ENCODE results near the gene NBPF15.
"Not testable (repeated sequence)": the region's sequence is repeated elsewhere in the genome, so short reads cannot be mapped to it uniquely, and the experiment has no call there.

NBPF15 gene, protein sequence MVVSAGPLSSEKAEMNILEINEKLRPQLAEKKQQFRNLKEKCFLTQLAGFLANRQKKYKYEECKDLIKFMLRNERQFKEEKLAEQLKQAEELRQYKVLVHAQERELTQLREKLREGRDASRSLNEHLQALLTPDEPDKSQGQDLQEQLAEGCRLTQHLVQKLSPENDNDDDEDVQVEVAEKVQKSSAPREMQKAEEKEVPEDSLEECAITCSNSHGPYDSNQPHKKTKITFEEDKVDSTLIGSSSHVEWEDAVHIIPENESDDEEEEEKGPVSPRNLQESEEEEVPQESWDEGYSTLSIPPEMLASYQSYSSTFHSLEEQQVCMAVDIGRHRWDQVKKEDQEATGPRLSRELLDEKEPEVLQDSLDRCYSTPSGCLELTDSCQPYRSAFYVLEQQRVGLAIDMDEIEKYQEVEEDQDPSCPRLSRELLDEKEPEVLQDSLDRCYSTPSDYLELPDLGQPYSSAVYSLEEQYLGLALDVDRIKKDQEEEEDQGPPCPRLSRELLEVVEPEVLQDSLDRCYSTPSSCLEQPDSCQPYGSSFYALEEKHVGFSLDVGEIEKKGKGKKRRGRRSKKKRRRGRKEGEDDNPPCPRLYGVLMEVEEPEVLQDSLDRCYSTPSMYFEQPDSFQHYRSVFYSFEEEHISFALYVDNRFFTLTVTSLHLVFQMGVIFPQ

DNA sequence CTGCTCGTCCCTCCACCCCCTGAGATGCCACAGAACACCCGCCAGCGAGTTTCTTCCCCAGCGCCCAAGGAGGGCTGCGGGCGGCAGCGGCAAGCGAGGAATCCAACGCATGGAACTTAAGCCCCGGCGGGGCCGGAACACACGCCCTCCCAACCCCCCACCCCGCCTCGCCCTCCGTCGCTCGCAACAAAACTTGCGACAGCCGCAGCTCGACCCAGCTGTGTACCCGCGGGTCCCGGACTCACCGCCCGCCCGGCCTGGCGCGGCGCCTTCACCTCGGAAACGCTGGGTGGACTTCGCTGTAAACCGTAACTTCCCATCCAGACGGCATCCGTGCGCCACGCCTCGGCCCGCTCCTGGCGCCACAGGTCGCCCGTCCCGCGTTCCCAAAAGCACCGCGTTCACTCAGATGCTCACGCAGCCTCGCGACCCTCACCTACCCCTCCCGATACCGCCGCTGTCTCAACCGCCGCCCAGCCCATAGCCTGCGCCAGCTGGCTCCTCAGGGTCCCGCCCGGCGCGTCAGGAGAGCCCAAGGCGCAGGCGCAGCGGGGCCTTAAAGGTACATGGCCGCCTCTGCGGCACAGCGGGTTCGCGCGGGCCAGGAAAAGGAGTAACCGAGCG lies at the start of gene NBPF15:
Gene NBPF15 (minus strand): TSS at position 534 of the 624 bp plus-strand sequence. CDS start 21,666 bp downstream, outside the sequence.
- peak; percentile 69 for DNase-seq

DNA sequence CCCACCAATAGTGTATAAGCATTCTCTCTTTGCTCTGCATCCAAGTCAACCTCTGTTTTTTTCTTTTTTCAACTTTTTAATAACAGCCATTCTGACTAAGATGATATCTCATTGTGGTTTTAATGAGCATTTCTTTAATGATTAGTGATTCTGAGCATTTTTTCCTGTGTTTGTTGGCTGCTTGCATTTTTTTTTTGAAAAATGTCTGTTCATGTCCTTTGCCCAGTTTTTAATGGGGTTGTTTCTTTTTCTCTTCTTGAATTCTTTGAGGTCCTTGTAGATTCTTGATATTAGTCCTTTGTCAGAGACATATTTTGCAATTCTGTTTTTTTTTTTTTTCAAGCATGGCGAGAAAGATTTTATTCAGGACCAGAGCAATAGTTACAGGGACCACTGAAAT lies 35.0 kb upstream of the NBPF15 start:
- DNase-seq, result not testable (repeated sequence)

DNA sequence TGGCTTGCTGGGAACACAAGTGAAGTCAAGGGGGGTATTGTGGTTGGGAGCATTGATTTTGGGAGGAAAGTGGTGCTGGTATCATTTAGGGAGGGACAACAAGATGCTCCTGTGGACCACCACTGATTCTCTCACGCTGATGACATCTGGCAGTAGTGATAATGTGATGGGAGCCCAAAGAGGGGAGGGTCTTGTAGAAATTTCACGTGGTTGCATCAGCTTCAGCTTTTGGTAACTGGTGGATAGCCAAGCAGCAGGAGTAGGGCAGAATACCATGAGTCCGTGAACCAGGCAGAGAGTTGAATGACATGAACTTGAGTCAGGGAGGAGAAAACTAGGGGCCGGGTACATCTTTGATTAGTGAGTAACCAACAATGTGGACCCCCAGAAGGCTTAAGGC lies 32.7 kb upstream of the NBPF15 start:
- DNase-seq, result not testable (repeated sequence)

DNA sequence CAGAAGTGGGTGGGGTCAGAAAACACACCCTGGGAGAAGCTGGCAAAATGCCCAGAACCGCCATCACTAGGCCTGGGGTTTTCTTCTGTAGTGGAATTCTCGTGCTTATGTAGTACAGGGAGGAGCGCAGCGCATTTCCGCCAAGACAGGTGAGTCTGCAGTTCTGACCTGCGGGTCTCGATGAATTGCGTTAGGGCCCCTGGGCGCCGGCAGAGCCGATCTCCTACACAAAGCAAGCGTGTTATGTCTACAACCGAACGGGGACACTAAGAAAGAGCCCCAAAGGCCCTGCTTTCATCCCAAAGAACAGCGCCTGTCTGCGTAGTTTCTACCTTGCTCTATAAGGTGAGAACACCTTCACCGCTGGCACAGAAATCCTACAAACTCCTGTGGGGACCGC lies 28.9 kb upstream of the NBPF15 start:
- DNase-seq, result peak; percentile 35

DNA sequence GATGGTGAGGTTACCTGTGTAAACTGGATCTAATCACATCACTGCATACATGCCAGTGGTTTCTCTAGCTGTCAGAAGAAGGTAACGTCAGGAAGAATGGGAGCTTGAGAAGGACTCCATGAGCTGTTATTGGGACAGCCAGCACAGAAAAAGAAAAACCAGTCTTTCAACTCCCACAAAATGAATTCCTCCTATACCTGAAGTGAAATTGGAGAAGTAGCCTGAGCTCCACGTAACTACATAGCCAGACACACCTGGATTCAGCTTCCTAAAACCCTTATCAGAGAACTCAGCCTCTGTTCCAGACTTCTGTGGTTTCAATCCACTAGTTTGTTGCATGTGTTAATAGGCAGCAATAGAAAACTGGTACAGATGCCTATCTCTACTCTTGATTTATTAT lies 25.5 kb upstream of the NBPF15 start:
- not testable (repeated sequence) for DNase-seq

DNA sequence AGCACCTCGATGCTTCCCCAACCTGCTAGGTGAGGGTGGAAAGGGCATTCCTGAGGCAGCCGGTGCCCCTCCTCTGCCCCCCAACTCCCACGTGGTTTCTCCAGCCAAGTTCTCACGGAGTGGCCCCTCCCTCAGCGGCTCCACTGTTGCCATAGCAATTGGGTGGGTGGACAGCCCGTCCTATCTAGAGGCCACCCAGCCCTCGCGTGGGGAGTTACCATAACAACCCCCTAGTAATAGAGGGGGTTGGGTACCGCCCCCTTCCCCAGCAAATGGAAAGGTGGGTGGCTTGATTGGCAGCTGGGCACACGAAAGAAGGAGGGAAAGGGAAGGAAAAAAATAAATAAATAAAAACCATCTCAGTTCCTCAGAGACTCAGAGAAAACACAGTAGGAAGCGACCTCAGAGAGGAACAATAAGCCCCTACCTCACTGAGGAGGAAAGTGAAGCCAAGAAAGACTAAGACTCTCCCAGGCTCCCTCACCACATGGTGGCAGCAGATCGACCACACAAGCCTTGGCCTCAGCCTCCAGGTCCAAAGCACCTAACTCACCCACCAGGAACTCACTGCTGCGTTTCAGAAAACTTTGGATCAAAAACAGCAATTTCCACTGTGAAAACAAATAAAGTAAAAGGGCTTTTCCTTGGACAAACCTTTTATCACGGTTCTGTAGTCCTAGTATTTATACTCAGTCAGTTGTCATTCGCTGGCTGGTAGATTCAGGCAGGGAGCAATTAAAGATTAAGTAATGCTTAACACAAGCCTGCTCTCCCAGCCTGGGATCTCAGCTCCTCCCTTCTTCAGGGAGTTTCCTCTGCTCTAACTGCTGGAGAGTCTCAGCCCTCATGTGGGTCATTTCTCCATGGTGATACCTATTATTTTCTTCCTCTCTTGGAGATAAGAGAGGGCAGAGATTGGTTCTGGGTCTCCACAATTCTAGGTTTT lies 23.9 kb upstream of the NBPF15 start:
- not testable (repeated sequence) for DNase-seq

DNA sequence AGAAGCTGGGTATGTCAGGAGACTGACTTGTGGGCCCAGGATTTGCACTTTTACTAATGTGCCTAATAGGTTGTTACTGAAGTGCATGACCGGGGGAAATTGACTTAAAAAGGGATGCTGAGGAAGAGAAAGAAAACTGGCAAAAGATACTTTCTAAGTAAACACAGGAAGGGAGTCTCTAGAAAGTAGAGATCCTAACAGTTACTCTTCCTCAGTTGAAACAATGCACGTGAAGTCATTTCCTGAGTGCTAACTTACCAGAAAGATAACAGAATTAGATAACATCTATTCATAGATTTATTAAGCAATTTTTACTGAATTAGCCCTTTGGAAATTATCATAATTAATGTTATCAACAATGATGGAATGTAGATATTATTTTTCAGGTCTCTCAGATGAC lies 12.4 kb upstream of the NBPF15 start:
- DNase-seq, result not testable (repeated sequence)

DNA sequence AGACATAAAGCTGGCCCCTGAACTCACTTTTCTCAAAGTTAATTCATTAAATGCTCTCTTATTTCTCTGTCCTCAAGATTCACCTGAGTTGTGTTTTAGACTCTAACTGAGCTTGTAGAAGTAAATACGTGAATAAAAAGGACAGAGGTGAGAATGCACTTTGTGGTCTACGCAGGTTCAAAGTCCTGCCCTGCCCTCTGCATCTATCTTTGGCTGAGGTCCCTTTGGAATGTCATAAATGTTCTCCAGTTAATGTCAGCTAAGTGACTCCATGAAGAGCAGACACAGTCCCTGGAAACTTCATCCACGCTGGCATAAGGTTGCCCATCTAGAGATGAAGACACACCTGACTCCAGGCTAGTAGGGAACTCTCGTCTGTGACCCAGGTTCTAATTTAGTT lies 10.0 kb upstream of the NBPF15 start:
- not testable (repeated sequence) for DNase-seq

DNA sequence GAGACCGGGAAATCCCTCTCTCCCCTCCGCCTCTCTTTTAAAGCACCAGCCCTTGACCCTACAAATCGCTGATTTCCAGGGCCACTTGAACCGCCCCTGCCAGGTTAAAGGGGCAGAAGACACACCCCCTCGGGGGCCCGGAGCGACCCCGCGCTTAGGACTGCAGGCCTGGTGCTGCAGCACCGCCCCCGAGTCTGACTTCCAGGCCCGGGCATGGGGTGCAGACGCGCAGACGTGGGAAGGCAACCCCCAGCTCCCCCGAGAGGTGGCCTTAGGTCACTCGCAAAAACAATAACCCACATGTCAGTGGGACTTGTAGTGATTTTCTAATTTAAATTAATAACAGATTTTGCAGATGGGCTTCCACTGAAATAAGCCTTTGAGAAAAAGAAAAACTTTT lies 309 bp upstream of the NBPF15 start:
- DNase-seq, result not testable (repeated sequence)

DNA sequence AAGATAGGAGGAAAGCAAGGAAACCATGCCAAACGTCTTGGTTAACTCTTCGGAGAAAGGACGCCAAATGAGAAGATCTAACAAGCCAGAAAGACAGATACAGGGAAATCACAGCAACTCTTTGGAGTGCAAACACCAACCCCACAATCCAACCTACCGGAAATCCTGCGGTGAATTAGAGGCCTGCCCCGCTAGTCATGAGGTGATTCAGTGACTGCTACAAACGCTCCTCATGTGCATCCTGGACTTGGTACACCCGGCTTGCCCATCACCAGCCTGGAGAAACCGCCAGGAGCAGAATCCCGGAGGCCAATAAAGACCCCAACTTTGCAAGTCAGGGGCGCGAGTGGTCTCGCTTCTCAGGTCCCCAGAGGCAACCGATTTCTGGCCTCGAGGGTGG lies 783 bp downstream of the NBPF15 start:
- DNase-seq, result not testable (repeated sequence)

DNA sequence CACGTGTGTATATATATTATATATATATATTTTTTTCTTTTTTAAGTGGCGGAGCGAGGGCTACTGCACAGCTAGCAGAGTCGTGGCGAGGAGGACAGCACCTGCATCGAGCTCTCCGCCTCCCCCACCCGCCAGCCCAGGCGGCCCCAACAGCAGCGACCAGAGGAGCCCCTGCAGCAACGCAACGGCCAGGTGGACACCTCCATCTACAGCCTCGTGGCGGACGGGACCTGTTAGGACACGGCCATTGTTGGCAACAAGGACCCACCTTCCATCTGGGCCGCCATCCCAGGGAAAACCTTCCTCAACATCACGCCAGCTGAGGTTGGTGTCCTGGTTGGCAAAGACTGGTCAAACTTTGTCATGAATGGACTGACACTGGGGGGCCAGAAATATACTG lies 19.1 kb downstream of the NBPF15 start:
- not testable (repeated sequence) for DNase-seq

DNA sequence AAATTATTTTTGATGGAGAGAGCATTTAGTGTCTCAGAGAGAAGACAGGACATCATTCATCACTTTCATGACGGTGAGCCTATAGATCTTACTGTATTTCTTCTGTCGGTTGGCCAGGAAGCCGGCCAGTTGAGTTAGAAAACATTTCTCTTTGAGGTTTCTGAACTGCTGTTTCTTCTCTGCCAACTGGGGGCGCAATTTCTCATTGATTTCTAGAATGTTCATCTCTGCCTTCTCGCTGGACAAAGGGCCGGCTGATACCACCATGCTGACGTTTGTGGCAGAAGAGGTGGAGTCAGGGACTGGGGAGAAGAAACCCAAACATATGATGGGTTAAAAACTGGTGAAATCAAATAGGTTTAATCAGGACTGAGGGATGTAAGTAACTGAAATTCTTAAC lies 21.7 kb downstream of the NBPF15 start:
- not testable (repeated sequence) for DNase-seq

DNA sequence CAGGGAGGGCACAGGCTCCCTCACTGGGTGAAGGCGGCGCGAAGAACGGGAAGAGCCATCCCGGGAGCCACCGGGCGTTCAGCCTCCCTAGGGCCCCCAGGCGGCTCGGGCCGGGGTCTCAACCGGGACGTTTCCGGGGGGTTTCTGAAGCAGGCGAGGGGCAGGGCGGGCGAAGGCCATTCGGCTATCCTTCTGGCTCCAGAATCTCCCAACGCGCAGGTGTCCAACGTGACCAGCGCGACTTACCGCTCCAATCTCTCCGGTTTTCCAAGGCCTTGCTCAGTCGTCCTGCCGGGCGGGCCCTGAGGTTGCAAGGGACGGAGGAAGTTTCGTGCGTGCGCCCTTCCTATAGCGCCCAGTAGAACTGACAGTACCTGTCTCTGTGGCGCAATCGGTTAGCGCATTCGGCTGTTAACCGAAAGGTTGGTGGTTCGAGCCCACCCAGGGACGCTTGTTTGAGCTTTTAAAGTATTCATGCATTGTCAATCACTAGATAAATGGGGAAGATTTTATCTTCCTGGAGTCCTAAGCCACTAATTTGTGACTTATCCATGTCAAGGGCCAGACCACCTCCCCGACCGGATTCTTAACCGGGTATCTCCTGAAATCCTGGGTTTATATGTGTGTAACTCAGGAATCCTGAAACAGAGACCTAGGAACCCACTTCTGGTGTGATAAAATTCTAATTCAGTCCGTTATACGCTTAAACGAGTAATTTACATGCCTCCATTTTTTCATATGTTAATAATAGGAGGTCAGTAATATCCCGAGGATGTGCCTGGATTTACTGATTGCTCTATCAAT lies 42.4 kb downstream of the NBPF15 start:
- DNase-seq, result peak; percentile 56

DNA sequence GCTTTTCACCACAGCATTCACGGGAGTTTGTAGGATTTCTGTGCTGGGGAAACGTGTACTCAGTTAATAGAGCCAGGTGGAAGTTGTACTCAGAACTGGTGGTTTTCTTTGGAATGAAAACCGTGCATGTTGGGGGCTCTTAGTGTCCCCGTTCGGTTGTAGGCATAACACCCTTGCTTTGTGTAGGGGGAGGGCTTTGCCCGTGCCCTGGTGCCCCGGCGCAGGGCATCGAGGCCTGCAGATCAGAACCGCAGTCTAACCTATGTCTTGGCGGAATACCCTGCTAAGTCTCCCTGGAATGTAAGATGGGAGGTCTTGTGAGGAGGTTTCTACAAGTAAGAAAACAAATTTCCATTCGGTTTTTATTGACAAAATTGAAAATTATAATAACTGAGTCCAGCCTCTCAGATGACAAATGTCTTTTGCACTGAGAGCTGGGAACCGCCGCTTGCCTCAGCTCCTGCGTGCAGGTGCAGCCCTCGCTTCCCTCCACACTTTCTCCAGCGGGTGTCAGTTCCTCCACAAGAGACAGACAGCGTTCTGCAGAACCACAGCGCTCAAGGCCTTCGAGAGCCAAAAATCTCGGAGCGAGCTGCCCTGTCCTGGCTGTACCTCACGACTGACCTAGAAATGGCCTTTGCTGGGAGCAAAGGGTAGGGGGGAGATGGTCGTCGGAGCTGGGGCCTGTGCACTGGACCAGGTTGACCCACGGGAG lies 47.9 kb downstream of the NBPF15 start:
- not testable (repeated sequence) for DNase-seq

DNA sequence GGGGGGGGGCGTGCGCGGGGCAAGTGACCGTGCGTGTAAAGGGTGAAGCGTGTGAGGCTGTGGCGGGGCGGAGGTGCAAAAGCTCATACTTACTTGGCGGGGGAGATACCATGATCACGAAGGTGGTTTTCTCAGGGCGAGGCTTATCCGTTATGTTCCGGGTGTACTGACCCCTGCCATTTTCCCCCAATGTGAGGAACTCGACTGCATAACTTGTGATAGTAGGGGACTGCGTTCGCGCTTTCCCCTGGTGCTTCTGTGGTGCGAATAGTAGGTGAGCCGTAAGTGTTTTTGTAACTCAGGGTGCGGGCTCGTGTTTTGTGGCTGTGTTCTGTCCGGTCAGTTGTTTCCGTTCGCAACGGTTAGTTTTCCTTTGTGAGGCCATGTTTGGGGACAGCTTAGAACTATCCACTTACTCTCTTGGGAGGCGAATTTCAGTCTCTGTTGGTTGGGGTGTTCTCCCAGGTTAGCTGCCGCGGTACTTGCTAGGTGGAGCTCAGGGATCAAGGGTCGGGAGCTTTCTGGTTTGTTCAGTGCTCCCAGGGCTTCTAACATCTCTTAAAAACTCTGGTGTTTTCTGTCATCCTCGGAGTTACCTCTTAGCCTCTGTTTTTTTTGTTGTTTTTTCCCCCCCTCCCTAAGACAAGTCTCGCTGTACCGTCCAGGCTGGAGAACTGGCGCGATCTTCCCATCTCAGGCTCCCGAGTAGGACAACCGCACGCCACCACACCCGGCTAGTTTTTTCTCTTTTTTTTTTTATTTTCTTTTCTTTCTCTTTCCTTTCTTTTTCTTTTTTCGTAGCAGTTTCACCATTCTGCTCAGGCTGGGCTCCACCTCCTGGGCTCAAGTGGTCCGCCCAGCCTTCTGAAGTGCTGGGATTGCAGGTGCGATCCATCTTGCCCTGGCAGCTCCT lies 48.7 kb downstream of the NBPF15 start:
- DNase-seq, result peak; percentile 82

DNA sequence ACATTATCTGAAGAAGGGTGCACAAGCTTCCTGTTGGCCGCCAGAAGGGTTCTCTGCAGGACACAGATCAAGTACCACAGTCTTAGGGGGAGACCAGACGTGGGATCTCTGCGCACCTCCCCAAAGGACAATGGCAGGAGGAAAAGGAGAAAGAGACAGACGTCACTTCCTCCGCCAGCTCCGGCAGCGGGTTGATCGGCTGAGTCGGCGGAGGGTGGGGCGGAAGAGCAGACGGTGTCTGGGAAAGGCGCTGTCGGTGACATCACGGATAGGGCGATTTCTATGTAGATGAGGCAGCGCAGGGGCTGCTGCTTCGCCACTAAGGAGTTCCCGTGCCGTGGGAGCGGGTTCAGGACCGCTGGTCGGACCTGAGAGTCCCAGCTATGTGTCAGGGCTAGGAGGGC lies 49.4 kb downstream of the NBPF15 start:
- peak; percentile 75 for DNase-seq

DNA sequence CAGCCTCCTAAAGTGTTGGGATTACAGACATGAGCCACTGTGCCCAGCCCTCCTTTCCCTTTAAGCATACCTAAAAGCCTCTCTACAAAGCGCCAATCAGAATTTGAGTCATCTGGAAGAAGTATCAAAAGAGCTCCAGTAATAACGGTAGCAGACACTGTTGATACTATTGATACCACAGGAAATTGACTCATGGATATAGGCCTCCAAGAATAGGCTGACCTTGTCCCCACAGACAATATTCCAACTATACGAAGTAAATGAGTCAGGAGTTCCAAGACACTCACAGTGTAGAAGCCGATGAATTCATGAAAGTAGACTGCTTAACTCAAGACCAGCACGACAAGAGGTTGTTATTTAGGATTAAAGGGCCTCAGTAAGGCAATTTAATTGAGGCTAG lies 58.7 kb downstream of the NBPF15 start:
- not testable (repeated sequence) for DNase-seq

DNA sequence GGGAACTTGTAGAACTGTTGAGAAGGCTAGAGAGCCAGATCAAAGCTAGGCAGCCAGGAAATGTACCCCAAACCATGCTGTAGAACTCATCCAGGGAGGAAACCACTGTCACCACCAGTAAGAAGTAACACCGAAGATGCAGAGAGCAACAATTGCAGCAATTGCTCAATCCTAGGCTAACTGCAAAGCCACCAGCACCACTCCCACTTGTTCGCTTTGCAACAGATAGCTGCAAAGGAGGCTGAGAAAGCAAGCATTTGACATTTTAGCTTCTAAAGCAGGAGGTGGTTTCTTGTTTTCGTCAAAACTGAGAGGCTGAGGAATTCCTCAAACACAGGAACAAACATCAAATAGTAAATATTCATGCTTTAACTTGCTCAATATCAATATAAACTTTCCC lies 89.8 kb downstream of the NBPF15 start:
- not testable (repeated sequence) for DNase-seq

All from CD4-positive, alpha-beta T cell treated with Interleukin-17A for 4 hours (primary cell).